GM18861 (cell line): ENCODE results near the gene COL23A1.
"Not testable (repeated sequence)": the region's sequence is repeated elsewhere in the genome, so short reads cannot be mapped to it uniquely, and the experiment has no call there.

Experiments
- ATAC-seq: cut with Tn5 transposase; IDR thresholded peaks from one replicate; pipeline ENCODE4 v1.9.1; 2021; ENCODE audit not compliant: unreplicated experiment

The COL23A1 gene

DNA sequence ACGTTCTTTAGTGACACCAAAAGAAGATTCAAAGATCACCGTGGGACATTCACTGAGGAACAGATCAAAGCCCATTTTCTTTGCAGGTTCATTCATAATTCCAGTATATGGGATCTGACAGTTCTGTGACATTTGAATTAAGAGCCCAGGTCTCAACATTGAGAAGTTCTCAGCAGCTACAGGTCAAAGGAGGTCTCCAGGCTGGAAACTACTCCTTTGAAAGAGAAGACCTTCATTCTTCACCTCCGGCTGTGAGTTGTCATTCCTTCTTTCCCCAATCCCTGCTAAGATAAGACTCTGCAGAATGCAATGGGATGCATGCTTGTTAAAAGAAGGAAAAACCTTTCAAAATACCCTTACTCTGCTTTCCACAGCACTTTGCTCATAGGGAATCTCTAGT, 79.0 kb downstream of the COL23A1 start:
- ATAC-seq = no peak

- no peak for ATAC-seq
These were observed 80.6 kb downstream of the COL23A1 start for GRCh38 chr5:178509491-178510057.

- ATAC-seq = no peak
These were observed 82.9 kb downstream of the COL23A1 start for GRCh38 chr5:178507151-178507932.

DNA sequence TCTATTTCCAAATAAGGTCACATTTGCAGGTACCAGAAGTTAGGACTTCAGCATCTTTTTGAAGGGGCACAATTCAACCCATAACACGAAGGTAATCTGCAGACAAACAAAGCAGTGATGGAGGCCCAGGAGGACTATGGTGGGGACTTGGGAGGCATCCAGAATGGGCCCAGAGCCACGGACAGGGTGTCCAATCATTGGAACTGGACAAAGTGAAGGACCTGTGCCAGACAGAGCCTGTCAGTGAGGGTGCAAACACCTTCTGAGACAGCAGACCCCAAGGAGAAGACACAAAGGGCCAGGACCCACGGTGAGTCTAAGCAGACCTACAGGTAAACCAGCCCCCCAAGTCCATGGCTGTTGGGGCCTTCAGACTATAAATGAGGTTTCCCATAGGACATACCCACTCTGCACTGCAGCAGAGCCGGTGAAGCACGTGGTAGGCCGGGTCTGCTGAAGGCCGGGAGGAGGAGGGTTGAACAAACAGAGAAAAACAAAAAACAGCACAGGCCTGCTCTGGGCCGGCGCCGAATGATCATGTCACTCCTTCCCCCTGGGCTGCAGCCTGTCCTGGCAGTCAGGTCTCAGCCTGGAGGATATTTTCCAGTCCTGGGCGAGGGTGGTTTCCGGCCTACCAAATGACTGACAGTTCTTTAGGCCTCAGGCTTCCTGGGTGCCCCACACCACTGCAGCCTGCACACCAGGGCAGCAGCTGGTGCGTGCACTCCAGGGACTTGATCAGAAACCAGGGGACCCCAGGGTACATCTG, 84.4 kb downstream of the COL23A1 start:
- ATAC-seq = no peak

- ATAC-seq = no peak
These were observed 85.7 kb downstream of the COL23A1 start for GRCh38 chr5:178504340-178504960.

DNA sequence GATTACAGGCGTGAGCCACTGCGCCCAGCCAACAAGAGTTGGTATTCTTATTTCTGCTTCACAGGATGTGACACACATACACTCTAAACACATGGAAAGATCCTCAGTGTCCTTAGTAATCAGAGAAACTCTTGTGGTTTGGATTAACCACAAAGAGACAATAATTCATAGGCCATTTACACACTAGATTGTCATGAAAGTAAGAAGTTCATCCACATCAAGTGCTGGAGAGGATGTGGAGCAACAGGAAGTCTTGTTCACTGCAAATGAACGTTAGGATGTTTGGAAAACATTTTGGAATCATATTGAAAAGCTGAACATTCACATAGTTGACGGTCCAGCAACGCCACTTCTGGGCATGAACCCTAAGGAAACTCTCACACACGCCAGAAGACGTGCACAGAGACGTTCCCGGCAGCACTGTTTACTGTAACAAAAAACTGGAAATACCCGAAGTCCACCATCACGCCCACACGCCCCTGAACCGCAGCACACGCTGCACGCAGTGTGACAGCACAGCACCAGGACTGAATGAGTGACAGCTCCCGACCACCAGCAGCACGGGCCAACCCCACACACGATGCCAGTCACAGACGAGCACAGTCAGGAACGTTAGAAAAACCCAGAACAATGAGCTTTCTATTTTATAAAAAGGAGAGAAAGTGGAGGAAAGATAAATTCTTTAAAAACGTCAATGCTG, 87.6 kb downstream of the COL23A1 start:
- ATAC-seq = no peak

- ATAC-seq = no peak
These were observed 90.8 kb downstream of the COL23A1 start for GRCh38 chr5:178499352-178499751.

DNA sequence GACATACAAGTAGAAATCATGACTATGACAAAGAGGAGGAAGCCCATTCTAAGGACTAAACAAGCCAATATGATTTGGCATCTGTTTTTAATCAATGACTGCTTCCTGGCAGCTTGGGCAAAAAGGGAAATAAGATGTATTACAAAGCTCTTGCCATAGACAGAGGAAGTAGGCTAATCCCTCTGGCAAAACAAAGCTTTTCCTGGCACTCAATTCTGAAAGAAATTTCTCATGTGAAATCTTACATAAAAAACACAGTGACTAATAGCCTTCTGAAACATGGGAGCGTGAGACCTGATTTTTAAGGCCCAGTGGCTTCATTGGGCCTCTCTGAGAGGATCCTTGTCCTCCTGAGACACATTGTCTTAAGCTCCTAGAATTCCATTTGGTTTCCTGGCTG, 93.6 kb downstream of the COL23A1 start:
- ATAC-seq = no peak

- ATAC-seq = no peak
These were observed 94.0 kb downstream of the COL23A1 start for GRCh38 chr5:178496214-178496613.

DNA sequence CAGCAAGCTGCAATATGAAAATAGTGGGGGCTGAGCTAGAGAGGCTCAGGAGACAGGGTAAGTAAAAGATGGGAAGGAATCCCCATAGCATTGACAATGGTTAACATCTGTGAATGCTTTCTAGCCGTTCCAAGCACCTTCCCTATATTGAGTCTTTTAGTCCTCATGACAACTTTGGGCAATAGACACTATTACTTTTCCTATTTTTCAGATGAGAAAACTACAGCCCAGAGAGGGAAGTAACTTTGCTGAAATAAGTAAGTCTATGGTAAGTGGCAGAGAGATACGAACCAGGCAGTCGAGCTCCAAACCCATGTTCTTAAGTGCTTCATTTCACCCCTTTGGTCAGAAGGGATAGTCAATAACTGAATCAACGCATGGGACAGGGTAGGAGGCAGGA, 94.5 kb downstream of the COL23A1 start:
- ATAC-seq = no peak

DNA sequence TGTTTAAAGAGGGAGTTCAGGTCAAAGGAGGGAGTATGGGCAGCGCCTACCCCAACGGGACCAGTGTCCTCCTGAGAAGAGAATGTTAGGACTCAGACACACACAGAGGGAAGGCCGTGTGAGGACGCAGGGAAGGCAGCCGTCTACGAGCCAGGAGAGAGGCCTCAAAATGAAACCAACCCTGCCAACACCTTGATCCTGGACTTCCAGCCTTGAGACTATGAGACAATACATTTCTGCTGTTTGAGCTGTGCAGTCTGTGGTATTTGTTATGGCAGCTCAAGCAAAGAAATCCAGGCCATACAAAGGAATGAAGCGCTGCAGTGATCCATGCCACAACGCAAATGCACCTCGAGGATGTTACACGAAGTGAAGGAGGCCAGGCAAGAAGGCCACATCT, 97.9 kb downstream of the COL23A1 start:
- no peak for ATAC-seq

- ATAC-seq = no peak
These were observed 99.1 kb downstream of the COL23A1 start for GRCh38 chr5:178490935-178491652.

DNA sequence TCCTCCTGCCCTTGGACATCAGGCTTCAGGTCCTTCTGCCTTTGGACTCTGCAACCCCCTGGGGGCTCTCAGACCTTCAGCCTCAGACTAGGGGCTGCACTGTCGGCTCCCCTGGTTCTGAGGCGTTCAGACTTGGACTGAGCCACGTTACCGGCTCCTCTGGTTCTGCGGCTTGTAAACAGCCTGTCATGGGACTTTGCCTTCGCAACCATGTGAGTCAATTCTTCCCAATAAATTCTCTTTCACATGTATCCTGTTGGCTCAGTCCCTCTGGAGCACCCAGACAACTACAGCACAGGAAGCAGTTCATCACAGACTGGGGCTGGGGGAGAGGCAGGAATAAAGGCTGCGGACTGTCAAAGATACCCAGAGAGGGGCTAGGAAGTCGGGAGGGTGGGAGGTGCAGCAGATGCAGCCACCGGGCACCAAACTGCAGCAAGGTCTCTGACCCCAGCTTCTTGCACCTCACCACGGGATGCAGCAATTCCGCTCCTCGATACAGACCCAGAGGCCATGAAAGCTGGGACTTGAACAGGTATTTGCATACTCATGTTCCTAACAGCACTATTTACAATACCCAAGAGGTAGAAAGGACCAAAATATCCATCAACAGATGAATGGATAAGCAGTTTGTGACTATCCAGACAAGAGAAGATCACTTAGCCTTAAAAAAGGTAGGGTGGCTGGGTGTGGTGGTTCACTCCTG, 100.8 kb downstream of the COL23A1 start:
- no peak for ATAC-seq

GRCh38 chr5:178488696-178489095, 101.5 kb downstream of the COL23A1 start:
- no peak for ATAC-seq

- no peak for ATAC-seq
These were observed 102.1 kb downstream of the COL23A1 start for GRCh38 chr5:178487911-178488600.

DNA sequence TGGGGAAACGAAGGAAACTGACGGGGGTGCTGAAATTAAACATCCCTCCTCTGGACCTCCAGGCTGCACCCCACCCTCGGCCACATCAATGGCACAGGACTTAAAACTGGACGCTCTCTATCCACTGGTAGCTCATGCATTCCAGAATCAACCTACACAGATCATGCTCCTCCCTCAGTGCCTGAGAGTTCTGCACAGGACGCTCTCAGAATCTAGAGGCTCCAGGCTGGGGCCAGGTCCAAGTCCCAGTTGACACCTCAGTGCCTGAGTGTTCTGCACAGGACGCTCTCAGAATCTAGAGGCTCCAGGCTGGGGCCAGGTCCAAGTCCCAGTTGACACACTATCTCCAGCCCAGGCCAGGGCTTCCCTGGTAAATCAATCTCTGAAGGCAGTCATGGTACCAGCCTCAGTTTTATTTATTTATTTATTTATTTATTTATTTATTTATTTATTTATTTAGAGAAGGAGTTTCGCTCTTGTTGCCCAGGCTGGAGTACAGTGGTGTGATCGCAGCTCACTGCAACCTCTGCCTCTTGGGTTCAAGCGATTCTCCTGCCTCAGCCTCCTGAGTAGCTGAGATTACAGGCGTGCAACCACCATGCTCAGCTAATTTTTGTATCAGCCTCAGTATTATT, 103.2 kb downstream of the COL23A1 start:
- not testable (repeated sequence) for ATAC-seq

DNA sequence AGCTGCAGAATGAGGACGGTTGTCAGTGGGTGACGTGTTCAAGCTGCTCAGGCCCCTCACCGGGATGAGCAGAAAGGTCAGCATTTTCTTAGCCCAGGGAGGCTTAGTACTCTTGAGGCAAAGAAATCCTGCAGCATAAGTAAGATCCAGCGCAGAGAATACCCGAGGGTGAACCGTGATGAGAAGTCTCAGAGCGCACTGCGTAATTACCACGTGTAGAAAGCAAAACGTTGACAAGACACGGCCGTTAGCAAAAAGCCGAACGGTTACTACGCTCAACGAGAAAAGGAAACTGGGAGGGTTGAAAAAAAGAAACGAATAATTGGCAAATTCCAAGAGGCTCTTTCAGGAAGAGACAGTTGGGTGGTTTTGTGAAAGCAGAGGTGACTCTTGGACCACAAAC, 104.0 kb downstream of the COL23A1 start:
- ATAC-seq = no peak

DNA sequence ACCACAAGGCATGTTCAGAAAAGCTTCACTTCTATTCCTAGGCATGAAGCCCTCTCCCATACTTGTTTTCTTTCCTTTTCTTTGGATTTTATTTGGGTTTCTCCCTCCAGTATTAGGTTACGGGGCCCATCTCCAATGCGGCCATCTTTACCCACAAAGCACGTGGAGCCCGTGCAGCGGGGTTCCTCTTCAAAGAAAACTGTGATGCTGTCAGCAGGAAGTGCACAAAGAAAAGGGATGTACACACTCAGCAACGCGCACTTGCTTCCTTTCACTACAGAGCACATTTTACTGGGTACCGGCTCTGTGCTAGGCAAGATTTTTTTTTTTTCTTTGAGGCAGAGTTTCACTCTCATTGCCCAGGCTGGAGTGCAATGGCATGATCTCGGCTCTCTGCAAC, 106.6 kb downstream of the COL23A1 start:
- no peak for ATAC-seq

DNA sequence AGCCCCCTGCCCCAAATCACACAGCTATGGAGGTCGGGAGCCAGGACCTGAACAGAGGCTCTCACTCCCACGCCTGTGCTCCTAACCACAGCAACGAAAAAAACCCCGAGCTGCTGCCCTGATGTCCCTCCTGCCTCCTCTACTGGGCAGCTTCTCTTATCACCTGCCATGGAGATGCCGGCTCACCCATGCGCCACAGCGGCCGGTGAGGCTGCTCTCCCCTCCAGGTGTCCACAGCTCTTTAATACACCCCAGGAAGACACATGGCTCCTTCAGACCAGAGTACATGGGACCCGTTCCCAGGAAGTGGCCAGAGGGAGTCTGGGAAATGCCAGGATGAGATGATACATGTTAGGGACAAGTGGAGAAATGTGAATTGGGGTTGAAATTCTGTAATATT, 110.9 kb downstream of the COL23A1 start:
- no peak for ATAC-seq
